Loucy (cell line): Measurements from ENCODE around the gene KRTCAP3.
"Not testable (repeated sequence)": the region's sequence is repeated elsewhere in the genome, so short reads cannot be mapped to it uniquely, and the experiment has no call there.

Experiments
- H2AFZ ChIP-seq: fragments of 200-600 bp; sonication (generic); 2 replicates; pipeline ENCODE4 v1.6.0; 2016; ENCODE audit warnings: antibody characterized with exemption, mild to moderate bottlenecking, low read length, moderate library complexity
- H3F3A ChIP-seq: fragments of 200-600 bp; 2 replicates; pipeline ENCODE4 v1.6.0; 2016; ENCODE audit warnings: antibody characterized with exemption, low read depth, mild to moderate bottlenecking
- H3K27me3 ChIP-seq: fragments of 200-600 bp; sonication (generic); 2 replicates; pipeline ENCODE4 v1.6.1; 2014; ENCODE audit warnings: low read length, mild to moderate bottlenecking; ENCODE audit not compliant: insufficient read depth, poor library complexity, severe bottlenecking
- H3K36me3 ChIP-seq: fragments of 200-600 bp; sonication (generic); 2 replicates; pipeline ENCODE4 v1.6.1; 2016; ENCODE audit warnings: low read length; ENCODE audit not compliant: insufficient read depth
- H3K4me1 ChIP-seq: fragments of 200-600 bp; sonication (generic); 2 replicates; pipeline ENCODE4 v1.5.1; 2014; ENCODE audit warnings: low read length, mild to moderate bottlenecking; ENCODE audit not compliant: insufficient read depth, poor library complexity, severe bottlenecking
- H3K4me2 ChIP-seq: fragments of 200-600 bp; sonication (generic); 2 replicates; pipeline ENCODE4 v1.6.0; 2014; ENCODE audit warnings: antibody characterized with exemption, low read length, low read depth, mild to moderate bottlenecking; ENCODE audit not compliant: poor library complexity, severe bottlenecking
- H3K4me3 ChIP-seq: fragments of 200-600 bp; sonication (generic); 2 replicates; pipeline ENCODE4 v1.5.1; 2014; ENCODE audit warnings: low read length, mild to moderate bottlenecking, mixed read lengths; ENCODE audit not compliant: poor library complexity, severe bottlenecking
- H3K79me2 ChIP-seq: fragments of 200-600 bp; sonication (generic); 2 replicates; pipeline ENCODE4 v1.6.1; 2014; ENCODE audit warnings: low read length; ENCODE audit not compliant: insufficient read depth
- H3K9ac ChIP-seq: fragments of 200-600 bp; sonication (generic); 2 replicates; pipeline ENCODE4 v1.6.0; 2014; ENCODE audit warnings: mild to moderate bottlenecking, low read depth, low read length, moderate library complexity; ENCODE audit not compliant: poor library complexity, severe bottlenecking
- H3K9me2 ChIP-seq: fragments of 200-600 bp; sonication (generic); replicated peaks from 2 replicates; pipeline ENCODE4 v1.6.1; 2016; ENCODE audit warnings: low read depth, low read length, mixed read lengths
- H3K9me3 ChIP-seq: fragments of 200-600 bp; sonication (generic); 2 replicates; pipeline ENCODE4 v1.6.1; 2014; ENCODE audit warnings: mild to moderate bottlenecking, antibody characterized with exemption, low read length, low read depth; ENCODE audit not compliant: insufficient read depth
- H4K20me1 ChIP-seq: fragments of 200-600 bp; sonication (generic); 2 replicates; pipeline ENCODE4 v1.6.0; 2014; ENCODE audit warnings: antibody characterized with exemption, low read length, mild to moderate bottlenecking; ENCODE audit not compliant: insufficient read depth, poor library complexity, severe bottlenecking
- CTCF ChIP-seq: fragments of 200-600 bp; sonication (generic); conservative IDR thresholded peaks from 2 replicates; pipeline ENCODE4 v1.5.1; 2014; ENCODE audit warnings: mild to moderate bottlenecking, antibody characterized with exemption, low read length
- EZH2phosphoT487 ChIP-seq: fragments of 200-600 bp; IDR thresholded peaks from 2 replicates; pipeline ENCODE4 v1.6.1; 2018; ENCODE audit warnings: antibody characterized with exemption, mild to moderate bottlenecking, moderate library complexity, borderline replicate concordance

The KRTCAP3 gene

GRCh38 chr2:27420996-27421395 is 21.2 kb upstream of the KRTCAP3 start:
- TF ChIP-seq CTCF (no peak), EZH2phosphoT487 (no peak)
- H4K20me1 ChIP-seq: no peaks in the 10 kb centered on the region
- no peaks in the 10 kb centered on the region for H3K36me3 ChIP-seq
- H3K9ac ChIP-seq: no peak overlapping the region
- no peaks in the 10 kb centered on the region for H3F3A ChIP-seq
- H3K4me2 ChIP-seq: no peak overlapping the region
- H3K79me2 ChIP-seq: no peaks in the 10 kb centered on the region
- no peaks in the 10 kb centered on the region for H3K4me1 ChIP-seq
- no peaks in the 10 kb centered on the region for H3K27me3 ChIP-seq
- no peaks in the 10 kb centered on the region for H3K9me2 ChIP-seq
- H3K4me3 ChIP-seq: no peak overlapping the region
- no peak overlapping the region for H2AFZ ChIP-seq
- H3K9me3 ChIP-seq: no peaks in the 10 kb centered on the region

GRCh38 chr2:27421660-27422250 is 20.4 kb upstream of the KRTCAP3 start:
- H3K4me3 ChIP-seq: no peak overlapping the region
- no peak for TF ChIP-seq CTCF
- no peak for TF ChIP-seq EZH2phosphoT487
- H3K36me3 ChIP-seq: no peaks in the 10 kb centered on the region
- no peak overlapping the region for H3K9ac ChIP-seq
- H3K27me3 ChIP-seq: no peaks in the 10 kb centered on the region
- H3F3A ChIP-seq: no peaks in the 10 kb centered on the region
- no peaks in the 10 kb centered on the region for H3K9me2 ChIP-seq
- no peaks in the 10 kb centered on the region for H3K79me2 ChIP-seq
- H3K4me2 ChIP-seq: no peak overlapping the region
- no peaks in the 10 kb centered on the region for H3K9me3 ChIP-seq
- H2AFZ ChIP-seq: no peak overlapping the region
- no peaks in the 10 kb centered on the region for H3K4me1 ChIP-seq
- H4K20me1 ChIP-seq: no peaks in the 10 kb centered on the region

- Histone ChIP-seq H3K4me3 (no peak overlapping the region), H3K4me2 (no peak overlapping the region), H3K9me3 (no peaks in the 10 kb centered on the region), H3F3A (no peaks in the 10 kb centered on the region), H3K9ac (no peak overlapping the region), H3K27me3 (no peaks in the 10 kb centered on the region), H3K9me2 (no peaks in the 10 kb centered on the region), H3K36me3 (no peaks in the 10 kb centered on the region), H3K79me2 (no peaks in the 10 kb centered on the region), H3K4me1 (peaks cover 5% of the 10 kb centered on the region), H2AFZ (no peak overlapping the region), H4K20me1 (no peaks in the 10 kb centered on the region)
- no peak for TF ChIP-seq CTCF
- no peak for TF ChIP-seq EZH2phosphoT487
These were observed 19.2 kb upstream of the KRTCAP3 start for GRCh38 chr2:27422958-27423357.

- not testable (repeated sequence) for H3K9me3 ChIP-seq, H4K20me1 ChIP-seq, H3K36me3 ChIP-seq, H3K27me3 ChIP-seq, H3K9ac ChIP-seq, H3F3A ChIP-seq, H2AFZ ChIP-seq, H3K9me2 ChIP-seq, H3K4me2 ChIP-seq, H3K4me3 ChIP-seq
- peaks cover 14% of the 10 kb centered on the region for H3K4me1 ChIP-seq
- H3K79me2 ChIP-seq: peaks cover 11% of the 10 kb centered on the region
These were observed 17.1 kb upstream of the KRTCAP3 start for GRCh38 chr2:27425039-27425438.
